Activated CD8-positive, alpha-beta T cell treated with anti-CD3 and anti-CD28 coated beads, Interleukin-2, amount 10 ng/mL, durations not matched to agents 7 days and 5 days (primary cell): ENCODE measurements around the gene CDH22. TPM values are rescaled to one million over a fixed set of nuclear protein-coding genes. Genes with fewer than 3 reads are reported as not detected.

Experiments
- ATAC-seq: fragments of 150-1000 bp; cut with Tn5 transposase; one replicate; pipeline ENCODE4 v1.10.0; 2021; ENCODE audit warnings: moderate library complexity
- CTCF ChIA-PET: fragments of 350-600 bp; sonication (Branson Sonifier 250); formaldehyde crosslinking; loops from one replicate; lab custom pipeline; 2021; ENCODE audit warnings: antibody characterized with exemption; lab: Charles Lee
- POLR2A ChIA-PET: fragments of 350-600 bp; sonication (Branson Sonifier 250); formaldehyde crosslinking; loops from one replicate; lab custom pipeline; 2021; ENCODE audit warnings: antibody characterized with exemption; lab: Charles Lee
- DNase-seq: peaks from one replicate; pipeline ENCODE4 v3.0.0-alpha.2; 2020
- H3K27ac Mint-ChIP-seq: one replicate; pipeline ENCODE4 v1.8.0; 2021; ENCODE audit warnings: mild to moderate bottlenecking, mixed read lengths
- H3K27me3 Mint-ChIP-seq: one replicate; pipeline ENCODE4 v1.8.0; 2021; ENCODE audit warnings: low read depth, mixed read lengths
- H3K36me3 Mint-ChIP-seq: one replicate; pipeline ENCODE4 v1.8.0; 2021; ENCODE audit warnings: low read depth, mixed read lengths
- H3K4me1 Mint-ChIP-seq: one replicate; pipeline ENCODE4 v1.8.0; 2021; ENCODE audit warnings: low read depth, mixed read lengths
- H3K4me3 Mint-ChIP-seq: one replicate; pipeline ENCODE4 v1.8.0; 2021; ENCODE audit warnings: mild to moderate bottlenecking, mixed read lengths
- H3K9me3 Mint-ChIP-seq: one replicate; pipeline ENCODE4 v1.8.0; 2022; ENCODE audit warnings: mixed read lengths; ENCODE audit not compliant: insufficient read depth
- total RNA-seq, 2 experiments: library from RNA; stranded (reverse); gene quantifications; one replicate each; pipeline ENCODE4 v1.2.3, GENCODE V29; 2021

CDH22 gene
- total RNA-seq, 2 experiments from 2014 or later: not detected

GRCh38 chr20:46315311-46315710 lies 7.0 kb upstream of the CDH22 start:
- ChIA-PET POLR2A (no interaction called here), CTCF (no interaction called here)
- Mint-ChIP-seq H3K27ac (no peak overlapping the region), H3K9me3 (no peaks in the 10 kb centered on the region), H3K36me3 (no peaks in the 10 kb centered on the region), H3K27me3 (peaks cover 65% of the 10 kb centered on the region), H3K4me1 (peaks cover 4% of the 10 kb centered on the region), H3K4me3 (no peak overlapping the region)
- DNase-seq (no peak), ATAC-seq (no peak)

GRCh38 chr20:46312945-46313861 lies 4.9 kb upstream of the CDH22 start:
- H3K27ac Mint-ChIP-seq: no peak overlapping the region
- H3K9me3 Mint-ChIP-seq: no peaks in the 10 kb centered on the region
- no peaks in the 10 kb centered on the region for H3K36me3 Mint-ChIP-seq
- H3K27me3 Mint-ChIP-seq: peaks cover 77% of the 10 kb centered on the region
- POLR2A ChIA-PET: no interaction called here
- ATAC-seq (no peak), DNase-seq (no peak)
- H3K4me3 Mint-ChIP-seq: no peak overlapping the region
- CTCF ChIA-PET: no interaction called here
- H3K4me1 Mint-ChIP-seq: peaks cover 4% of the 10 kb centered on the region

DNA sequence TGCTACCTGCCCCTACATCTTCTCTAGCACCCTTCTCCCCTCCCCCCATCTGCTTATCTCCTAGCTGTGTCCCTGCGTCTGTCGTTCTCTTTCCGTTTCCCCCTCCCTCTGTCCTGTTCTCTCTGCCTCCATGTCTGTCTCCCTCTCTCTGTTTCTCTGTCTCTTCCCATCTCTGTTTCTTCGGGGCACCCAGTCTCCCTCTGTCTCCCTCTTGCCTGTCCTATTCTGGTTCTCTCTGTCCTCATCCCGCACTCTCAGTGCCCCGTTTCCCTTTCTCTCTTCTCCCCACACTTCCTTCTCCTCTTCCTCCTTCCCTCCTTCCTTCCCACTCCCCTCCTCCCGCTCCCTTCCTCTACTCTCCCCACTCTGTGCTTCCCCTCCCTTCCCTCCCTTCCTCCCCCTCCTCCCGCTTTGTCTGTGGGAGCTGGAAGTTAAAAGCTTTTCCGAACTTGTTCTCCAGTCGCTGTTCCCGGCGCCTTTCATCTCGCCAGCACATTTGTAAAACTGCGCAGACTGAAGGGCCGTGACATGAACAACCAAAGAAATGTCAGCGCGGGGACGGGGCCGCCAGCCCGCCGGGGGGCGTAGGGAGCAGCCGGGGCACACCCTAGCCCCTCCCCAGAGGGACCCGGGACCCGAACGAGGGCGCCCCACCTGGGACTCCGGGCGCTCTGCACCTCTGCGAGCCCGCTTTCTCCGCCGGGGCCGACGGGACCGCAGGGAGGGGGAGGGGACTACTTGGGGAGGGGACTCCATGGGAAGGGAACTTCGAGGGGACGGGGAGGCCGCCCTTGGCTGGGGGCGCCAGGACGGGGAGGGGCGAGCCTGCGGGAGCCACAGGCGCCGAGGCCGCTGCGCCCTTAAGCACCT lies 4.0 kb upstream of the CDH22 start:
- peaks cover 78% of the 10 kb centered on the region for H3K27me3 Mint-ChIP-seq
- no peak overlapping the region for H3K4me3 Mint-ChIP-seq
- ATAC-seq (no peak), DNase-seq (no peak)
- ChIA-PET CTCF (no interaction called here), POLR2A (no interaction called here)
- peaks cover 4% of the 10 kb centered on the region for H3K4me1 Mint-ChIP-seq
- H3K36me3 Mint-ChIP-seq: no peaks in the 10 kb centered on the region
- no peak overlapping the region for H3K27ac Mint-ChIP-seq
- no peaks in the 10 kb centered on the region for H3K9me3 Mint-ChIP-seq

GRCh38 chr20:46311719-46312074 lies 3.4 kb upstream of the CDH22 start:
- H3K9me3 Mint-ChIP-seq: no peaks in the 10 kb centered on the region
- peaks cover 4% of the 10 kb centered on the region for H3K4me1 Mint-ChIP-seq
- H3K36me3 Mint-ChIP-seq: no peaks in the 10 kb centered on the region
- H3K4me3 Mint-ChIP-seq: no peak overlapping the region
- ATAC-seq (no peak), DNase-seq (no peak)
- H3K27ac Mint-ChIP-seq: no peak overlapping the region
- POLR2A ChIA-PET: no interaction called here
- CTCF ChIA-PET: interaction anchor here (1.1 kb wide), 1 partner anchor 179 kb away, joined by 3 read pairs; no protein-coding TSS in a partner anchor
- peaks cover 76% of the 10 kb centered on the region for H3K27me3 Mint-ChIP-seq

- DNase-seq (no peak), ATAC-seq (no peak)
- ChIA-PET POLR2A (no interaction called here), CTCF (interaction anchor here (1.1 kb wide), 1 partner anchor 178 kb away, joined by 3 read pairs; no protein-coding TSS in a partner anchor)
- Mint-ChIP-seq H3K9me3 (no peaks in the 10 kb centered on the region), H3K4me1 (peaks cover 4% of the 10 kb centered on the region), H3K4me3 (no peak overlapping the region), H3K27ac (no peak overlapping the region), H3K36me3 (no peaks in the 10 kb centered on the region), H3K27me3 (peaks cover 78% of the 10 kb centered on the region)
Measured at GRCh38 chr20:46311039-46311650, 2.8 kb upstream of the CDH22 start.

DNA sequence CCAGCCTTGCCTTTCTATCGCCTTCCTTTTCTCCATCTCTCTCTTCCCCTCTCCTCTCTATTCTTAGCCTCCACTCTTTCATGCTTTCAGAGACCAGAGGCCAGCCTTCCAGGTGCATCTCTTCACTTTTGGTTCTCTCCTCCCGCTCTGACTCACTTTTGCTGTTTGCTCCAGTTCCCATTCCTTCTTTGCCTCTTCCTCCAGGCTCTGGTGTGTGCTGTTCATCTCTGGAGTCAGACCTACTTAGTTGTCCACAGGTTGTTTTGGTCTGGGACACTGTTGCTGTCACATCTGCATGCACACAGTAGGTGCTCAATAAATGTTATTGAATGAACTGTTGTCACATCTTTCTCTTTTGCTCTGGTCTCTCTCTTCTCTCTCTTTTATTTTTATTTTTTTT lies 1.6 kb upstream of the CDH22 start:
- CTCF ChIA-PET: no interaction called here
- H3K4me1 Mint-ChIP-seq: peaks cover 4% of the 10 kb centered on the region
- no peaks in the 10 kb centered on the region for H3K36me3 Mint-ChIP-seq
- POLR2A ChIA-PET: no interaction called here
- no peak overlapping the region for H3K27ac Mint-ChIP-seq
- H3K27me3 Mint-ChIP-seq: peaks cover 74% of the 10 kb centered on the region
- no peak for DNase-seq
- H3K9me3 Mint-ChIP-seq: no peaks in the 10 kb centered on the region
- no peak for ATAC-seq
- no peak overlapping the region for H3K4me3 Mint-ChIP-seq

- ChIA-PET CTCF (interaction anchor here (1.3 to 1.8 kb wide), 2 partner anchors 41 to 96 kb away, joined by 5 to 7 read pairs; no protein-coding TSS in a partner anchor), POLR2A (no interaction called here)
- H3K27me3 Mint-ChIP-seq: peaks cover 63% of the 10 kb centered on the region
- H3K4me3 Mint-ChIP-seq: no peak overlapping the region
- H3K4me1 Mint-ChIP-seq: peaks cover 4% of the 10 kb centered on the region
- no peak overlapping the region for H3K27ac Mint-ChIP-seq
- DNase-seq (no peak), ATAC-seq (peak; percentile 4)
- H3K9me3 Mint-ChIP-seq: no peaks in the 10 kb centered on the region
- H3K36me3 Mint-ChIP-seq: no peaks in the 10 kb centered on the region
Measured at GRCh38 chr20:46307999-46308257, 370 bp downstream of the CDH22 start.

- no peaks in the 10 kb centered on the region for H3K36me3 Mint-ChIP-seq
- H3K27me3 Mint-ChIP-seq: peaks cover 63% of the 10 kb centered on the region
- CTCF ChIA-PET: interaction anchor here (0.6 to 3.6 kb wide), 23 partner anchors 8 to 281 kb away, joined by 3 to 36 read pairs (median 4); partner anchors contain the start of gene ELMO2
- POLR2A ChIA-PET: no interaction called here
- no peaks in the 10 kb centered on the region for H3K9me3 Mint-ChIP-seq
- H3K4me1 Mint-ChIP-seq: peaks cover 4% of the 10 kb centered on the region
- H3K4me3 Mint-ChIP-seq: no peak overlapping the region
- DNase-seq: peak; percentile 75
- no peak overlapping the region for H3K27ac Mint-ChIP-seq
- peak; percentile 83 for ATAC-seq
Measured at GRCh38 chr20:46307139-46307998, 929 bp downstream of the CDH22 start.

DNA sequence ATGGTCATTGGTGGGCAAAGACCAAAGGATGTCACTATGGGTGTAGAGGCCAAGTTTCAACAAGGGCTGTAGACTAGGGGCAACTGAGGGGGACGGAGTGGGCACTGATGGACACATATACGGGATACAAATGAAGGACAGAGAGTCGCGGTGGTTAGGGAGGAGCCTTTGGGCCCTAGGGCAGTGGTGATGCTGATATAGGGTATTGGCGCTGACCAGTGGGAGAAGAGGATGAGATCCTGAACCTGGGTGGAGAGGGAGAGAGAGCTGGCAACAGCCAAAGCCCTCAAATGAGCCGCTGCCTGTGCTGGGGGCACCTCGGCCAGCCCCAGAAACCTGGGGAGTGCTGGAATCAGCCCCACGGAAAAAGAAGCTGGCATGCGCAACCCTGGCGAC lies 1.6 kb downstream of the CDH22 start:
- H3K9me3 Mint-ChIP-seq: no peaks in the 10 kb centered on the region
- peaks cover 57% of the 10 kb centered on the region for H3K27me3 Mint-ChIP-seq
- no peak overlapping the region for H3K4me3 Mint-ChIP-seq
- H3K27ac Mint-ChIP-seq: no peak overlapping the region
- no peaks in the 10 kb centered on the region for H3K4me1 Mint-ChIP-seq
- ATAC-seq (no peak), DNase-seq (no peak)
- POLR2A ChIA-PET: no interaction called here
- H3K36me3 Mint-ChIP-seq: no peaks in the 10 kb centered on the region
- CTCF ChIA-PET: interaction anchor here (0.6 to 3.6 kb wide), 22 partner anchors 8 to 282 kb away, joined by 3 to 36 read pairs (median 4); partner anchors contain the start of gene ELMO2

DNA sequence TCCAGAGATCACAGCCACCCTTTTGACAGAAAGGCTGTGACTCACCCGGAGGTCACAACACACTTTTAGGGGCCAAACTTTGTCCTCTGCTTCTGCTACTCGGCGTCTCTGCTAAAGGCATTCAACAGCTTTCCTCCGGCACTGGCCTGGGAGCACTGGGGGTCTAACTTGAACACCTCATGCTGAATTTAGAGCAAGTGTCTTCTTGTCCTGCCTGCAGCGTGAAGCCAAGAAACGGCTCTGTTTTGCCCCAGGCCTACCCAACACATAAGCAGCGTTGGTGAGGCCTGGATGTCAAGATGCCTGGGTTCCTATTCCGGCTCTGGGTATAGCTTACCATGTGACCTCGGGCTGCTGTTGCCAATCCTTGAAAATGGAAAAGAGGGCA lies 2.3 kb downstream of the CDH22 start:
- Mint-ChIP-seq H3K27ac (no peak overlapping the region), H3K9me3 (no peaks in the 10 kb centered on the region), H3K27me3 (peaks cover 49% of the 10 kb centered on the region), H3K36me3 (no peaks in the 10 kb centered on the region), H3K4me3 (no peak overlapping the region), H3K4me1 (no peaks in the 10 kb centered on the region)
- ATAC-seq: no peak
- ChIA-PET CTCF (interaction anchor here (1.0 to 3.6 kb wide), 6 partner anchors 43 to 180 kb away, joined by 3 to 36 read pairs (median 4); no protein-coding TSS in a partner anchor), POLR2A (interaction anchor here (0.6 kb wide), 1 partner anchor 599 kb away, joined by 3 read pairs; no protein-coding TSS in a partner anchor)
- DNase-seq: no peak
